Naive B cell (primary cell): Measurements from ENCODE around the gene PCDHGA8. TPM values are rescaled to one million over a fixed set of nuclear protein-coding genes. Genes with fewer than 3 reads are reported as not detected.

Source experiments
- ATAC-seq, 2 donors: fragments of 150-1000 bp; cut with Tn5 transposase; 2 replicates each; pipeline ENCODE4 v1.10.0; 2021; ENCODE audit warnings: low read depth in 2 of 2, mild to moderate bottlenecking in 2 of 2, moderate library complexity in 2 of 2
- DNase-seq: peaks from one replicate; pipeline ENCODE4 v3.0.0; 2022
- H3K27ac Mint-ChIP-seq, 6 donors: one replicate each; pipeline ENCODE4 v1.8.0; 2020 to 2022; ENCODE audit warnings: mild to moderate bottlenecking in 6 of 6, mixed read lengths in 6 of 6, moderate library complexity in 5 of 6, inconsistent platforms in 2 of 6
- H3K27me3 Mint-ChIP-seq, 3 donors: one replicate each; pipeline ENCODE4 v1.8.0; 2021 to 2022; ENCODE audit warnings: mixed read lengths in 3 of 3, mild to moderate bottlenecking in 1 of 3
- H3K36me3 Mint-ChIP-seq, 2 donors: one replicate each; pipeline ENCODE4 v1.8.0; 2020 to 2022; ENCODE audit warnings: mixed read lengths in 2 of 2, inconsistent platforms in 1 of 2, mild to moderate bottlenecking in 1 of 2
- H3K4me1 Mint-ChIP-seq, 3 donors: one replicate each; pipeline ENCODE4 v1.8.0; 2020 to 2022; ENCODE audit warnings: mixed read lengths in 3 of 3, inconsistent platforms in 1 of 3, mild to moderate bottlenecking in 1 of 3, moderate library complexity in 1 of 3
- H3K4me3 Mint-ChIP-seq, 8 donors: one replicate each; pipeline ENCODE4 v1.8.0; 2020 to 2022; ENCODE audit warnings: mild to moderate bottlenecking in 8 of 8, mixed read lengths in 8 of 8, moderate library complexity in 8 of 8, inconsistent platforms in 2 of 8
- H3K9me3 Mint-ChIP-seq, 7 donors: one replicate each; pipeline ENCODE4 v1.8.0; 2020 to 2022; ENCODE audit warnings: mixed read lengths in 7 of 7, mild to moderate bottlenecking in 5 of 7, inconsistent platforms in 2 of 7, moderate library complexity in 1 of 7
- polyA plus RNA-seq, 6 donors: library from polyadenylated mRNA; unstranded; fragments of 300-500 nt; fragmentation: Illumina TruSeq; gene quantifications; one replicate each; pipeline ENCODE4 v1.2.3, GENCODE V29; 2021; ENCODE audit warnings: low read depth in 6 of 6

The PCDHGA8 gene
- polyA plus RNA-seq, 6 donors from 2014 or later: not detected

DNA sequence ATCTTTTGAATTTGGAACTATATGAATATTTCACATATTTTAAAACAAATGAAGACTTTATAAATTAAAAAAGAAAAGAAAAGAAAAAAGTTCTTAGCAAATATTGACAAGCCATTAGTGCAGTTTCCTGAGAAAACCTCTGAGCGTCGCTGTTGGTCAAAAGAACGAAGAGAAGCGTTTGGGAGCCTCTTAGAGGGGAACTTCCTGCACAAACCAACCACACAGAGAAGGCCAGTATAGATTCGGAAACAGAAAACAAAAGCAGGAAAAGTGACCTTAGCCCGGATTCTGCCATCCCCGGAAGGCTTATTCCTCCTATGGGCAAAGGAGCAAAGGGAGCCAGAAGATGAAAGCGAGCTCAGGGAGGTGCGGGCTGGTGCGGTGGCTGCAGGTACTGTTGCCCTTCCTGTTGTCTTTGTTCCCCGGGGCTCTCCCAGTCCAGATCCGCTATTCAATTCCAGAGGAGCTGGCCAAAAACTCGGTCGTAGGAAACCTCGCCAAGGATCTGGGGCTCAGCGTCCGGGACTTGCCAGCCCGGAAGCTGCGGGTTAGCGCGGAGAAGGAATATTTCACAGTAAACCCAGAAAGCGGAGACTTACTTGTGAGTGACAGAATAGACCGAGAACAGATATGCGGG lies 32.5 kb upstream of the PCDHGA8 start, which contains the start of gene PCDHGB2:
Gene PCDHGB2, plus strand, starts transcription at position 205 of the 637 bp plus-strand sequence. Its CDS starts 142 bp downstream, at position 347.
- DNase-seq: no peak

GRCh38 chr5:141360685-141361084 lies 31.7 kb upstream of the PCDHGA8 start:
- H3K4me3 Mint-ChIP-seq: peak overlapping the region in 4 of 8 donors; percentile 33 to 88 (median 59)
- H3K27ac Mint-ChIP-seq: peak overlapping the region in 2 of 6 donors; percentile 23 to 89
- H3K36me3 Mint-ChIP-seq: peaks cover 26 to 66% of the 10 kb centered on the region in 2 donors
- peaks cover 25 to 78% (median 69%) of the 10 kb centered on the region in 7 donors for H3K9me3 Mint-ChIP-seq
- ATAC-seq: no peak
- peaks cover 0 to 12% (median 6%) of the 10 kb centered on the region in 3 donors for H3K4me1 Mint-ChIP-seq
- no peak for DNase-seq
- H3K27me3 Mint-ChIP-seq: peaks cover 64 to 87% (median 76%) of the 10 kb centered on the region in 3 donors

More for the DNA sequence above, 32.5 kb upstream of the PCDHGA8 start, which contains the start of gene PCDHGB2:
- Mint-ChIP-seq H3K36me3 (peaks cover 26 to 65% of the 10 kb centered on the region in 2 donors), H3K9me3 (peaks cover 19 to 76% (median 66%) of the 10 kb centered on the region in 7 donors), H3K4me1 (peaks cover 0 to 12% (median 6%) of the 10 kb centered on the region in 3 donors), H3K27me3 (peaks cover 57 to 87% (median 75%) of the 10 kb centered on the region in 3 donors), H3K4me3 (peak within 1 kb of the TSS; percentile 67 to 89 (median 84)), H3K27ac (peak within 1 kb of the TSS in 5 of 6 donors; percentile 33 to 91 (median 65))
- ATAC-seq: peak; percentile 36 to 52

DNA sequence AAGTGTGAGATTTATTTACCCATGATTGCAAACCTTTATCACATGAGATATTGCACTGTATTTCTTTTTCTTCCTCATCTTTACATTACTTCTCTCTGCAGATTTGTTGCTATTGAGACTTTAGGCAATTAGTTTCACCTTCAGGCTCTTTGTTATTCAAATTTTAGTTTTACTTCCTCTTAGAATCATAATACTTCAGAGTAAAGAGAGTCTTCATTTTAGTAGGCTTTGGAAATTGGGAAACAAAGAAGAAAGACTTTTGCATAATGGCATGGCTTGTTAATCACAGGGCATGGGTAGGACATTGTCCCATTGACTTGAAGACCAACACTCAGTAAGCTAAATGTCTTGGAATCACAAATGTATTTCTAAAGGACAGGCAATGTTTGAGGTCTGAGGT lies 29.7 kb upstream of the PCDHGA8 start:
- H3K27me3 Mint-ChIP-seq: peaks cover 51 to 79% (median 71%) of the 10 kb centered on the region in 3 donors
- peak overlapping the region in 3 of 8 donors; percentile 10 to 34 (median 29) for H3K4me3 Mint-ChIP-seq
- H3K9me3 Mint-ChIP-seq: peaks cover 22 to 80% (median 63%) of the 10 kb centered on the region in 7 donors
- peaks cover 0 to 12% (median 6%) of the 10 kb centered on the region in 3 donors for H3K4me1 Mint-ChIP-seq
- peak overlapping the region in 1 of 6 donors; percentile 56 for H3K27ac Mint-ChIP-seq
- peaks cover 26 to 60% of the 10 kb centered on the region in 2 donors for H3K36me3 Mint-ChIP-seq
- DNase-seq (no peak), ATAC-seq (no peak)

- H3K4me1 Mint-ChIP-seq: peaks cover 0 to 12% (median 6%) of the 10 kb centered on the region in 3 donors
- H3K27ac Mint-ChIP-seq: peak within 1 kb of the TSS in 2 of 6 donors; percentile 77 to 88
- peaks cover 50 to 76% (median 75%) of the 10 kb centered on the region in 3 donors for H3K27me3 Mint-ChIP-seq
- peak within 1 kb of the TSS in 3 of 8 donors; percentile 38 to 70 (median 65) for H3K4me3 Mint-ChIP-seq
- peaks cover 26 to 54% of the 10 kb centered on the region in 2 donors for H3K36me3 Mint-ChIP-seq
- DNase-seq (no peak), ATAC-seq (no peak)
- H3K9me3 Mint-ChIP-seq: peaks cover 17 to 77% (median 60%) of the 10 kb centered on the region in 7 donors
These were observed 28.3 kb upstream of the PCDHGA8 start, which contains the start of gene PCDHGA5 for GRCh38 chr5:141363952-141364660. TSS of gene PCDHGA5 (plus strand) at chr5:141364162. CDS start at chr5:141364331, 169 bp downstream.

DNA sequence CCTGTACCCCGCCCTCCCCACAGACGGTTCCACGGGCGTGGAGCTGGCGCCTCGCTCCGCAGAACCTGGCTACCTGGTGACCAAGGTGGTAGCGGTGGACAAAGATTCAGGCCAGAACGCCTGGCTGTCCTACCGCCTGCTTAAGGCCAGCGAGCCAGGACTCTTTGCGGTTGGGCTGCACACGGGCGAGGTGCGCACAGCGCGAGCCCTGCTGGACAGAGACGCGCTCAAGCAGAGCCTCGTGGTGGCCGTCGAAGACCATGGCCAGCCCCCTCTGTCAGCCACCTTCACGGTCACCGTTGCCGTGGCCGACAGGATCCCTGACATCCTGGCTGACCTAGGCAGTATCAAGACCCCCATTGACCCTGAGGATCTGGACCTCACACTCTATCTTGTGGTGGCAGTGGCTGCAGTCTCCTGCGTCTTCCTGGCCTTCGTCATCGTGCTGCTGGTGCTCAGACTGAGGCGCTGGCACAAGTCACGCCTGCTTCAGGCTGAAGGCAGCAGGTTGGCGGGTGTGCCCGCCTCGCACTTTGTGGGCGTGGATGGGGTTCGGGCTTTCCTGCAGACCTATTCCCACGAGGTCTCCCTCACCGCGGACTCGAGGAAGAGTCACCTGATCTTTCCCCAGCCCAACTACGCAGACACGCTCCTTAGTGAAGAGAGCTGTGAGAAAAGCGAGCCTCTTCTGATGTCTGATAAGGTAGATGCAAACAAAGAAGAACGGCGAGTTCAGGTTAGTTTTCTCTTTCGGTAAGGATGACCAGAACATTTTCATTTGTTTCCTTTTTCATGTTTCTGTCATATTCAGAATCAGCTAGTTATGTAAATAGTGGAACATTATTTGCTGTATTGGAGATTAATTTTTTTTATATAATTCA lies 26.2 kb upstream of the PCDHGA8 start:
- peak overlapping the region in 2 of 6 donors; percentile 69 to 73 for H3K27ac Mint-ChIP-seq
- H3K4me1 Mint-ChIP-seq: peaks cover 6 to 12% (median 12%) of the 10 kb centered on the region in 3 donors
- H3K4me3 Mint-ChIP-seq: peak overlapping the region in 1 of 8 donors; percentile 47

DNA sequence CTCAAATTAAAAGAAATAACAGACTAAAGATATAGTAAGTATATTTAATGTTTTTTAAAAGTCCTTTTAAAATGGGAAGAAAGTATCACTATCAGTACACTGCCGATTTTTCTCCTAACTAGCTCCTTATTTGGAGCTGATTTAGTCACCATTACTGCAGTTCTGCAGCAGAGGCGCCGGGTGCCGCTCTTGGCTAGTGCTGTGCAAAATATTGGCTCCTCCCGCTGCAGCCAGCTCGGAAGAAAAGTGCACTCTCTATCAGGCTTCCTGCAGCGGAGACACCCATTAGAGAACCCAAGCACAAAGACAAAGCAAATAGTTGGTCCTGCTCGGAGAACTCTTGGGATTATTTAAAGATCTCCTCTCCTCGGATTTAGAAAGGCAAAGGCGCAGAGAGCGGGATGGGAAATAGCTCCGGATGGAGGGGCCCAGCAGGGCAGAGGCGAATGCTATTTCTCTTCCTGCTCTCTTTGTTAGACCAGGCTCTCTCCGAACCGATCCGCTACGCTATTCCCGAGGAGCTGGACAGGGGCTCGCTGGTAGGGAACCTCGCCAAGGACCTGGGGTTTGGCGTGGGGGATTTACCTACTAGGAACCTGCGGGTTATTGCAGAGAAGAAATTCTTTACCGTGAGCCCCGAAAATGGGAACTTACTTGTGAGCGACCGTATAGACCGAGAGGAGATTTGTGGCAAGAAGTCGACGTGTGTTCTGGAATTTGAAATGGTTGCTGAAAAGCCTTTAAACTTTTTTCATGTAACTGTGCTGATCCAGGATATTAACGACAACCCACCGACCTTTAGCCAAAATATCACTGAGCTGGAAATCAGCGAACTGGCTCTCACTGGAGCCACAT lies 22.2 kb upstream of the PCDHGA8 start, which contains the start of gene PCDHGB3:
Gene PCDHGB3, plus strand, starts transcription at position 249 of the 855 bp plus-strand sequence. Its CDS starts 153 bp downstream, at position 402.
- peak; percentile 56 to 70 for ATAC-seq
- Mint-ChIP-seq H3K27ac (peak within 1 kb of the TSS in 2 of 6 donors; percentile 18 to 32), H3K9me3 (peaks cover 14 to 61% (median 44%) of the 10 kb centered on the region in 7 donors), H3K4me1 (peaks cover 4 to 6% (median 6%) of the 10 kb centered on the region in 3 donors), H3K4me3 (peak within 1 kb of the TSS; percentile 44 to 85 (median 78)), H3K27me3 (peaks cover 54 to 79% (median 67%) of the 10 kb centered on the region in 3 donors), H3K36me3 (peaks cover 4 to 37% of the 10 kb centered on the region in 2 donors)
- no peak for DNase-seq

More for the DNA sequence above, 26.2 kb upstream of the PCDHGA8 start:
- ATAC-seq (no peak), DNase-seq (no peak)
- H3K36me3 Mint-ChIP-seq: peaks cover 13 to 49% of the 10 kb centered on the region in 2 donors
- peaks cover 44 to 72% (median 71%) of the 10 kb centered on the region in 3 donors for H3K27me3 Mint-ChIP-seq
- H3K9me3 Mint-ChIP-seq: peaks cover 16 to 67% (median 52%) of the 10 kb centered on the region in 7 donors

GRCh38 chr5:141371572-141372475 lies 20.6 kb upstream of the PCDHGA8 start:
- H3K27me3 Mint-ChIP-seq: peaks cover 47 to 76% (median 53%) of the 10 kb centered on the region in 3 donors
- H3K36me3 Mint-ChIP-seq: peaks cover 8 to 30% of the 10 kb centered on the region in 2 donors
- DNase-seq (no peak), ATAC-seq (no peak)
- H3K9me3 Mint-ChIP-seq: peaks cover 8 to 58% (median 45%) of the 10 kb centered on the region in 7 donors
- H3K4me3 Mint-ChIP-seq: peak overlapping the region in 1 of 8 donors; percentile 59
- peaks cover 4 to 6% (median 6%) of the 10 kb centered on the region in 3 donors for H3K4me1 Mint-ChIP-seq
- peak overlapping the region in 1 of 6 donors; percentile 47 for H3K27ac Mint-ChIP-seq

DNA sequence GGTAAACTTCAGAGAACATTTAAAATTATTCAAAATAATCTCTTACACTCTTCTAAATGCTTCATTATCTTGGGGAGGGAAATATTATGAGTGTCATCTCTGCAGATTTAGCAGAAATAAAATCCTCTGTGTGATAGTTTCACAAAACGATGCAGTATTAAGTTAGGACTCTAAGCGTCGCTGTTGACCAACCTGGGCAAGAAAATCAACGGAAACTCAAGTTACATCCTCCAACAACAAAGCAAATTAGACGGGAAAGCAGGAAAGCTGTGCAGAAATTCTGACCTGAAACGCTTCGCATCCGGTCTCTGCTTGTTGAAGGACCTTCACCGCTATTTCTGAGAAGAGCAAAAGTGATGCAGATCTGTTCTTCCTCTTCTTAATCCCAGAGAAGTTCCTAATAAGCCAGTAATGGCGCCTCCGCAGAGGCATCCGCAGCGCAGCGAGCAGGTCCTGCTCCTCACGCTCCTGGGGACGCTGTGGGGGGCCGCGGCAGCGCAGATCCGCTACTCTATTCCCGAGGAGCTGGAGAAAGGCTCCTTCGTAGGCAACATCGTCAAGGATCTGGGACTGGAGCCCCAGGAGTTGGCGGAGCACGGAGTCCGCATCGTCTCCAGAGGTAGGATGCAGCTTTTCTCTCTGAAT lies 18.6 kb upstream of the PCDHGA8 start, which contains the start of gene PCDHGA6:
Gene PCDHGA6, plus strand, starts transcription at position 219 of the 645 bp plus-strand sequence. Its CDS starts 193 bp downstream, at position 412.
- H3K27me3 Mint-ChIP-seq: peaks cover 44 to 66% (median 44%) of the 10 kb centered on the region in 3 donors
- peak within 1 kb of the TSS in 5 of 8 donors; percentile 5 to 57 (median 29) for H3K4me3 Mint-ChIP-seq
- H3K27ac Mint-ChIP-seq: peak within 1 kb of the TSS in 1 of 6 donors; percentile 30
- peaks cover 8 to 67% (median 45%) of the 10 kb centered on the region in 7 donors for H3K9me3 Mint-ChIP-seq
- ATAC-seq (no peak), DNase-seq (no peak)
- H3K4me1 Mint-ChIP-seq: peaks cover 4 to 6% (median 6%) of the 10 kb centered on the region in 3 donors
- peaks cover 8 to 30% of the 10 kb centered on the region in 2 donors for H3K36me3 Mint-ChIP-seq

- no peak for DNase-seq
- no peak for ATAC-seq
- Mint-ChIP-seq H3K36me3 (peaks cover 8 to 30% of the 10 kb centered on the region in 2 donors), H3K27me3 (peaks cover 39 to 69% (median 41%) of the 10 kb centered on the region in 3 donors), H3K4me1 (peaks cover 4 to 6% (median 6%) of the 10 kb centered on the region in 3 donors), H3K4me3 (no peak overlapping the region), H3K27ac (peak overlapping the region in 1 of 6 donors; percentile 30), H3K9me3 (peaks cover 8 to 64% (median 45%) of the 10 kb centered on the region in 7 donors)
These were observed 17.8 kb upstream of the PCDHGA8 start for GRCh38 chr5:141374627-141375026.
